Astrocyte (in vitro differentiated cells and primary cell): ENCODE results near the gene ABLIM2. TPM values are rescaled to one million over a fixed set of nuclear protein-coding genes. Genes with fewer than 3 reads are reported as not detected.

Experiments
- DNase-seq: peaks from one replicate; pipeline ENCODE4 v3.0.0-alpha.2; 2010; ENCODE audit warnings: low read depth
- FAIRE-seq: peaks from 2 replicates; lab custom pipeline; 2011; peaks lifted over from hg19 to GRCh38; lab: Jason Lieb, UNC
- H2AFZ ChIP-seq: 2 replicates; pipeline ENCODE4 v1.6.0; 2012; ENCODE audit warnings: low read depth, low read length, inconsistent platforms
- H3K27ac ChIP-seq: 2 replicates; pipeline ENCODE4 v1.5.1; 2011; ENCODE audit warnings: low read depth, low read length, inconsistent platforms
- H3K27me3 ChIP-seq: 2 replicates; pipeline ENCODE4 v1.6.0; 2011; ENCODE audit warnings: low read length, inconsistent platforms; ENCODE audit not compliant: insufficient read depth
- H3K36me3 ChIP-seq: 2 replicates; pipeline ENCODE4 v1.5.1; 2011; ENCODE audit warnings: low read length, inconsistent platforms; ENCODE audit not compliant: insufficient read depth
- H3K4me1 ChIP-seq: 2 replicates; pipeline ENCODE4 v1.5.1; 2011; ENCODE audit warnings: low read length, inconsistent platforms; ENCODE audit not compliant: insufficient read depth
- H3K4me2 ChIP-seq: 2 replicates; pipeline ENCODE4 v1.6.0; 2012; ENCODE audit warnings: low read length, inconsistent platforms
- H3K4me3 ChIP-seq: 2 replicates; pipeline ENCODE4 v1.5.1; 2011; ENCODE audit warnings: low read depth, mild to moderate bottlenecking, low read length, inconsistent platforms; ENCODE audit not compliant: insufficient read depth
- H3K79me2 ChIP-seq: 2 replicates; pipeline ENCODE4 v1.6.0; 2012; ENCODE audit warnings: mild to moderate bottlenecking, low read length, inconsistent platforms; ENCODE audit not compliant: insufficient read depth
- H3K9ac ChIP-seq: 2 replicates; pipeline ENCODE4 v1.6.0; 2012; ENCODE audit warnings: mild to moderate bottlenecking, low read length, inconsistent platforms
- H3K9me3 ChIP-seq: 2 replicates; pipeline ENCODE4 v1.5.1; 2012; ENCODE audit warnings: low read depth, mild to moderate bottlenecking, low read length, inconsistent platforms; ENCODE audit not compliant: insufficient read depth
- H4K20me1 ChIP-seq: 2 replicates; pipeline ENCODE4 v1.6.0; 2012; ENCODE audit warnings: low read length, inconsistent platforms; ENCODE audit not compliant: insufficient read depth
- H3K27ac Mint-ChIP-seq: one replicate; pipeline ENCODE4 v1.8.0; 2021; ENCODE audit warnings: mild to moderate bottlenecking, mixed read lengths; ENCODE audit not compliant: unreplicated experiment
- H3K27me3 Mint-ChIP-seq: one replicate; pipeline ENCODE4 v1.8.0; 2021; ENCODE audit warnings: low read depth, mixed read lengths; ENCODE audit not compliant: unreplicated experiment
- H3K36me3 Mint-ChIP-seq: one replicate; pipeline ENCODE4 v1.8.0; 2021; ENCODE audit warnings: low read depth, mixed read lengths; ENCODE audit not compliant: unreplicated experiment
- H3K4me1 Mint-ChIP-seq: one replicate; pipeline ENCODE4 v1.8.0; 2021; ENCODE audit warnings: low read depth, mixed read lengths; ENCODE audit not compliant: unreplicated experiment
- H3K4me3 Mint-ChIP-seq: one replicate; pipeline ENCODE4 v1.8.0; 2021; ENCODE audit warnings: mild to moderate bottlenecking, moderate library complexity, mixed read lengths; ENCODE audit not compliant: unreplicated experiment
- H3K9me3 Mint-ChIP-seq: one replicate; pipeline ENCODE4 v1.8.0; 2021; ENCODE audit warnings: mild to moderate bottlenecking, mixed read lengths; ENCODE audit not compliant: unreplicated experiment
- CTCF ChIP-seq: IDR thresholded peaks from 2 replicates; pipeline ENCODE4 v1.5.1; 2011; ENCODE audit warnings: low read depth, mild to moderate bottlenecking, inconsistent platforms, low read length, moderate library complexity; ENCODE audit not compliant: insufficient read depth
- EZH2 ChIP-seq: IDR thresholded peaks from 2 replicates; pipeline ENCODE4 v1.6.1; 2012; ENCODE audit warnings: mild to moderate bottlenecking, low read length, inconsistent platforms; ENCODE audit not compliant: insufficient read depth
- total RNA-seq: library from RNA; stranded (reverse); gene quantifications from 2 replicates; pipeline ENCODE4 v1.2.1, GENCODE V29; 2021

The ABLIM2 gene
- total RNA-seq, 1 donor from 2014 or later = 0.50 TPM

DNA sequence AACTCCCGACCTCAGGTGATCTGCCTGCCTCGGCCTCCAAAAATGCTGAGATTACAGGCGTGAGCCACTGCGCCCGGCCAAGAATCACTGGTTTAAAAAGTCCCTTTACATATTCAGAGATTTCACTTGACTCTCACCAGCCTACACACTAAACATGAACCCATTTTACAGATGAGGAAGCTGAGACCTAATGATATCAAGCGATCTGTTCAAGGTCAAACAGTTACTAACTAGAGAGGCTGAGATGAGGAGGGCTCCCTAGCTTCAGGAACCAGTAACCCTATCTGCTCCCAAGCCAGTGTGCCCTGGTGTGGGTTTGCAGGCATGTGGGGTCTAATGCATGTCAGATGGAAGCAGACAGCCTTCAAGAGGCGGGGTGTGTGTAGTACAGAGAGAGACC is 159.3 kb downstream of the ABLIM2 start:
- Histone ChIP-seq H3K4me1 (no peaks in the 10 kb centered on the region), H3K27ac (no peak overlapping the region), H3K36me3 (no peaks in the 10 kb centered on the region), H3K79me2 (no peaks in the 10 kb centered on the region), H4K20me1 (no peaks in the 10 kb centered on the region), H3K4me3 (no peak overlapping the region), H3K9ac (no peak overlapping the region), H3K9me3 (no peaks in the 10 kb centered on the region), H3K27me3 (peaks cover 23% of the 10 kb centered on the region), H3K4me2 (no peak overlapping the region), H2AFZ (no peak overlapping the region)
- no peak for FAIRE-seq
- H3K4me1 Mint-ChIP-seq = peaks cover 4% of the 10 kb centered on the region
- H3K9me3 Mint-ChIP-seq = no peaks in the 10 kb centered on the region
- no peaks in the 10 kb centered on the region for H3K36me3 Mint-ChIP-seq
- no peak for DNase-seq
- H3K4me3 Mint-ChIP-seq = no peak overlapping the region
- H3K27me3 Mint-ChIP-seq = peaks cover 50% of the 10 kb centered on the region
- no peak overlapping the region for H3K27ac Mint-ChIP-seq
- TF ChIP-seq EZH2 (no peak), CTCF (no peak)

GRCh38 chr4:7998447-7998846 is 160.2 kb downstream of the ABLIM2 start:
- Mint-ChIP-seq H3K27me3 (peaks cover 45% of the 10 kb centered on the region), H3K4me1 (peaks cover 4% of the 10 kb centered on the region), H3K27ac (no peak overlapping the region), H3K9me3 (no peaks in the 10 kb centered on the region), H3K4me3 (no peak overlapping the region), H3K36me3 (no peaks in the 10 kb centered on the region)
- Histone ChIP-seq H3K79me2 (no peaks in the 10 kb centered on the region), H3K36me3 (no peaks in the 10 kb centered on the region), H3K4me3 (no peak overlapping the region), H3K9ac (no peak overlapping the region), H2AFZ (no peak overlapping the region), H3K27ac (no peak overlapping the region), H3K9me3 (no peaks in the 10 kb centered on the region), H4K20me1 (no peaks in the 10 kb centered on the region), H3K4me2 (no peak overlapping the region), H3K27me3 (peaks cover 19% of the 10 kb centered on the region), H3K4me1 (no peaks in the 10 kb centered on the region)
- DNase-seq (no peak), FAIRE-seq (no peak)
- TF ChIP-seq EZH2 (no peak), CTCF (no peak)

DNA sequence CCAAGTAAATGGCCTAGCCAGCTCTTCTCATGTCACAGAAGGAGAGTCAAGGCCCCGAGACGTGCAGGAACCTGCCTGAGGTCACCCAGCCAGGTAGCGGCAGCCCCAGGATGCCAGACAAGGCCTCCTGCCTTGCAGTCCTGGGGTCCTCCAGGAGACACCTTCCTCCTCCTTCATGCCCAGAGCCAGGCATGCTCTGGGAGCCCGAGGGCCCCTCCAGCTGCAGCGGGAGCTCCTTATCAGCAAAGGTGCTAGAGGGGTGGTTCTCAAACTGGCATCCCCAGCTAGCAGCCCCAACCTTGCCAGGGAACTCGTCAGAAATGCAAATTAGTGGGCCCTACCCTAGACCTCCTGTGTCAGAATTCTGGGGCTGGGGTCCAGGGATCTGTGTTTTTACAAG is 162.7 kb downstream of the ABLIM2 start:
- no peaks in the 10 kb centered on the region for H3K9me3 ChIP-seq
- H3K36me3 ChIP-seq = no peaks in the 10 kb centered on the region
- H4K20me1 ChIP-seq = no peaks in the 10 kb centered on the region
- Mint-ChIP-seq H3K36me3 (no peaks in the 10 kb centered on the region), H3K27me3 (peaks cover 42% of the 10 kb centered on the region), H3K9me3 (peaks cover 2% of the 10 kb centered on the region), H3K4me3 (no peak overlapping the region), H3K4me1 (no peaks in the 10 kb centered on the region), H3K27ac (no peak overlapping the region)
- no peak overlapping the region for H3K27ac ChIP-seq
- no peak overlapping the region for H3K9ac ChIP-seq
- H3K4me3 ChIP-seq = no peak overlapping the region
- DNase-seq = no peak
- no peaks in the 10 kb centered on the region for H3K79me2 ChIP-seq
- TF ChIP-seq EZH2 = no peak
- no peak for TF ChIP-seq CTCF
- no peaks in the 10 kb centered on the region for H3K4me1 ChIP-seq
- no peak overlapping the region for H2AFZ ChIP-seq
- H3K27me3 ChIP-seq = peaks cover 9% of the 10 kb centered on the region
- no peak for FAIRE-seq
- no peak overlapping the region for H3K4me2 ChIP-seq
